Measurements from ENCODE around the gene TMC1. TPM values are rescaled to one million over a fixed set of nuclear protein-coding genes. Genes with fewer than 3 reads are reported as not detected.
A peak's percentile ranks its signal among the peaks of the same experiment; 100 is the strongest.

The TMC1 gene
- total RNA-seq, 4 donors from 2014 or later = under 0.01 to 0.95 (median 0.90) TPM; not detected in 1

GRCh38 chr9:72542917-72543316 is 21.5 kb downstream of the TMC1 start:
- TF ChIP-seq CTCF (IDR thresholded peaks at IDR 0.05) (no peak), POLR2A (IDR thresholded peaks at IDR 0.05) (no peak)
- Histone ChIP-seq H3K4me1 (no peaks in the 10 kb centered on the region), H3K4me3 (no peak overlapping the region), H3K9me3 (no peaks in the 10 kb centered on the region), H3K36me3 (no peaks in the 10 kb centered on the region), H3K27ac (no peak overlapping the region), H3K27me3 (no peaks in the 10 kb centered on the region)
- intact Hi-C loops (cut with DNase I; ENCODE audit: low total_unique reads) = no loop called here
- DNase-seq = no peak

DNA sequence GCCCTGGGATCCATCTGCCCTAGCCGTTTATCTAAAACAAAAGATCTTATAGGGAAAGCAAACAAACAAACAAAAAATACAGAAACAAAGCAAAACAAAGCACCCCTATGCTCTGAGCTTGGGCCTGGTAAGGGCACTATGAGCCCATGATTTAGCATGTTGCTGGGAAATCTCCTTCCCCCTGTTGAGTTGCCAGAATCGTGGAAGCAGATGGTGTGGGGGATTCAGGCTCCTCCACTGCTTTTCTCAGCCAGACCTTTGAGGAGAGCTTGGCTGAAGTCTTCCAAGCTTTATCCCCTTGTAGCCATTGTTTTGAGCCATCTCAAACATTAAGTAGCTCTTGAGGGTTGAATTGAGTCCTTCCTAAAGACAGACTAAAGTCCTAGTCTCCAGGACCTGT is 29.9 kb downstream of the TMC1 start:
- no peak for DNase-seq
- no peak overlapping the region for H3K27ac ChIP-seq

DNA sequence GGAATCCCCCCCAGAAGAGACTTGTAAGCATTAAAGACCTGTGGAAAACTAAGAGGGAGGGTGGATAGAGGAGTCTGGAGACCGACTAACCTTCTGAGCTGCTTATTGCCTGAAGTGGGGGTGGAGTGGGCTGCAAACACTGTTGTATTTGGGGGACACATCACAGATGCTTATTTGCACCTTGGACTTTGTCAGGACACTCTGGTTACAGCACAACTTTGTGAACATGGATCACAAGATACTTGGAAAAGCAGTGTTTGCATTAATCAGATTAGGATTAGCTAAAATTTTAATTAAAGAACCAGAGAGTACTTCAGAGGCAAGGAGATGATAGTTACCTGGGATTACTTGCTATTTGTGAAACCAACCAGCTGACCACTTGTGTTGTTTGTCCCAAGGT is 30.9 kb downstream of the TMC1 start:
- no peaks in the 10 kb centered on the region for H3K4me1 ChIP-seq
- no peak overlapping the region for H3K4me3 ChIP-seq
- H3K36me3 ChIP-seq = no peaks in the 10 kb centered on the region
- H3K27me3 ChIP-seq = no peaks in the 10 kb centered on the region
- DNase-seq = no peak
- intact Hi-C loops (cut with DNase I; ENCODE audit: low total_unique reads) = no loop called here
- no peak for TF ChIP-seq POLR2A (IDR thresholded peaks at IDR 0.05)
- no peak for TF ChIP-seq CTCF (IDR thresholded peaks at IDR 0.05)
- H3K9me3 ChIP-seq = no peaks in the 10 kb centered on the region
- no peak overlapping the region for H3K27ac ChIP-seq

More for the DNA sequence above, 29.9 kb downstream of the TMC1 start:
- TF ChIP-seq POLR2A (IDR thresholded peaks at IDR 0.05) (no peak), CTCF (IDR thresholded peaks at IDR 0.05) (no peak)
- Histone ChIP-seq H3K36me3 (no peaks in the 10 kb centered on the region), H3K4me3 (no peak overlapping the region), H3K4me1 (no peaks in the 10 kb centered on the region), H3K9me3 (no peaks in the 10 kb centered on the region), H3K27me3 (no peaks in the 10 kb centered on the region)
- intact Hi-C loops (cut with DNase I; ENCODE audit: low total_unique reads) = no loop called here

DNA sequence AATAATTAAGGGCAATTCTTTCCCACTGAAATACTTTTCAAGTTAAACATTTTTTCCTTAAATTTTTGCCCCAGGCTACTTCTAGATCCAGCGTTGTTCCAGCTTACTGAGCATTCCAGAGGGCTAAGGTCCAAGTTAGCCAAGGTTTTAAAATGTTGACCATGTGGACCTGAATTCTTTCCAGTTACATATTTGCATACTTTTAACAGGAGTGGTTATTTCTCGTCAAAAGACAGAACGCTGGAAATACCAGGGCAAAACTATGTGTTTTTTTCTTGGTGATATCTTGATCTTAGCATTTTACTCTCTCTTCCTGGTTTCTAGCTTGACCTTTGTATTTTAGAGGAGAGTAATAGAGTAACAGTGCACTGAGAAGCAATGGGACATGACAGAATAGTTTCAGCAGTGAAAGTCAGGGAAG is 32.8 kb downstream of the TMC1 start:
- intact Hi-C loops (cut with DNase I; ENCODE audit: low total_unique reads) = no loop called here
- Histone ChIP-seq H3K27ac (peak overlapping the region; percentile 23 to 47), H3K27me3 (no peaks in the 10 kb centered on the region), H3K36me3 (no peaks in the 10 kb centered on the region), H3K4me3 (no peak overlapping the region), H3K4me1 (no peaks in the 10 kb centered on the region), H3K9me3 (no peaks in the 10 kb centered on the region)
- no peak for DNase-seq
- TF ChIP-seq POLR2A (IDR thresholded peaks at IDR 0.05) (no peak), CTCF (IDR thresholded peaks at IDR 0.05) (no peak)

GRCh38 chr9:72557549-72557948 is 36.1 kb downstream of the TMC1 start:
- Histone ChIP-seq H3K36me3 (no peaks in the 10 kb centered on the region), H3K4me1 (no peaks in the 10 kb centered on the region), H3K27me3 (no peaks in the 10 kb centered on the region), H3K27ac (peak overlapping the region; percentile 26 to 40), H3K4me3 (no peak overlapping the region), H3K9me3 (no peaks in the 10 kb centered on the region)
- TF ChIP-seq CTCF (IDR thresholded peaks at IDR 0.05) (no peak), POLR2A (IDR thresholded peaks at IDR 0.05) (no peak)
- intact Hi-C loops (cut with DNase I; ENCODE audit: low total_unique reads) = no loop called here
- DNase-seq = peak; percentile 39 to 57
